NCI-H1930 (cell line): ENCODE results near the gene VWA1.
A peak's percentile ranks its signal among the peaks of the same experiment; 100 is the strongest.

Source experiments
- DNase-seq, 2 experiments: peaks; one replicate each; lab custom pipeline; 2025; lab: John Stamatoyannopoulos, UW

Gene VWA1, protein sequence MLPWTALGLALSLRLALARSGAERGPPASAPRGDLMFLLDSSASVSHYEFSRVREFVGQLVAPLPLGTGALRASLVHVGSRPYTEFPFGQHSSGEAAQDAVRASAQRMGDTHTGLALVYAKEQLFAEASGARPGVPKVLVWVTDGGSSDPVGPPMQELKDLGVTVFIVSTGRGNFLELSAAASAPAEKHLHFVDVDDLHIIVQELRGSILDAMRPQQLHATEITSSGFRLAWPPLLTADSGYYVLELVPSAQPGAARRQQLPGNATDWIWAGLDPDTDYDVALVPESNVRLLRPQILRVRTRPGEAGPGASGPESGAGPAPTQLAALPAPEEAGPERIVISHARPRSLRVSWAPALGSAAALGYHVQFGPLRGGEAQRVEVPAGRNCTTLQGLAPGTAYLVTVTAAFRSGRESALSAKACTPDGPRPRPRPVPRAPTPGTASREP

DNA sequence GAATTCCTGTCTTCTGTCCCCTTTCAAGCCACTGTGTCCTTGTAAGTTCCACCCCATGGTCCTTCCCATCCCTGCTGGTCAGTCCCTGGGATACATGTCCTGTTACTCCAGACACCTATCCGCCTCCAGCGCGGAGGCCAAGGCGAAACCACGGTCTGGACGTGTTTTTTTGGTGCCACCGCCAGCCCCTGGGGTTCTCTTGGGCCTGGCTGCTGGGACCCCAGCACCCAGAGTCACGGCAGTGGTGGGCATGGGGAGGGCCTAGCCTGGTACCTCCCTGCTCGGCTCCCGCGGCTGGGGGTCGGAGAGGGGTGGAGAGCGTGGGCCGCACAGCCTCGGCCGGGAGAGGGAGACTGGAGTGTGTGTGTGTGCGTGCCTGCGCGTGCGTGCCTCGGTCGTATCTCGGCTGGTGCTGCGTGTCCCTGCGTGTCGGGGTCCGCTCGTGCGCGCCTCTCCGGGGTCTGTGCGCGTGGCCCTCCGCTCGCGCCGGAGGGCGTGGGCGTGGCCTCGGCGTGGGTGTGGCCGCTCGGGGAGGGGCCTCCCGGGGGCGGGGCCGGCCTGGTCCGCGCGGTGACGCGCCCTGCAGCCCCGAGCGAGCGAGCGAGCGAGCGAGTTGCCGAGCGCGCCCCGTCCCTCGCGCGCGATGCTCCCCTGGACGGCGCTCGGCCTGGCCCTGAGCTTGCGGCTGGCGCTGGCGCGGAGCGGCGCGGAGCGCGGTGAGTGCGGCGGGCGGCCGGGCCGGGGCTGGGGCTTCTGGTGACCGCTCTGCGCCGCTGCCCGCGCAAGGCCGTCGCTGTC, at the start of gene VWA1:
VWA1 (plus strand) TSS at position 585 of the 798 bp plus-strand sequence; CDS start at position 644, 59 bp downstream.
- DNase-seq = peak; percentile 41 to 75

DNA sequence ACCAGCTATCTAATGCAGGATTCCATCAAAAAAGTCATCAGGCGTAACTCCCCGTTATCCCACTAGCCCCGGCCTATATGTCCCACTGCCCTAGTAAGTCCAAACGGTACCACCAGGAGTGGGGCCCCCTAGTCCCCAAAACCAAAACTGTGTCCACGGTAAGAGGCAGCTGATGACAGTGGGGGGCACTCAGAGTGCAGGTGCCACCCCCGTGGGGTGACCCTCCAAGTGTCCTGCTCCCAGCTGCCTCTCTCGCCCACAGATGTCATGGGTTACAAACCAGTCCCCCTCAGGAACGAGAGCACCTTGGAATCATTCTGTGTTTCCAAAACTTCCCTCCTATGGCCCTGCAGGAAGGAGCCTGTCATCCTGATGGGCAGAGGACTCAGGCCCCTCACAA, 49.6 kb upstream of the VWA1 start:
- no peak for DNase-seq

DNA sequence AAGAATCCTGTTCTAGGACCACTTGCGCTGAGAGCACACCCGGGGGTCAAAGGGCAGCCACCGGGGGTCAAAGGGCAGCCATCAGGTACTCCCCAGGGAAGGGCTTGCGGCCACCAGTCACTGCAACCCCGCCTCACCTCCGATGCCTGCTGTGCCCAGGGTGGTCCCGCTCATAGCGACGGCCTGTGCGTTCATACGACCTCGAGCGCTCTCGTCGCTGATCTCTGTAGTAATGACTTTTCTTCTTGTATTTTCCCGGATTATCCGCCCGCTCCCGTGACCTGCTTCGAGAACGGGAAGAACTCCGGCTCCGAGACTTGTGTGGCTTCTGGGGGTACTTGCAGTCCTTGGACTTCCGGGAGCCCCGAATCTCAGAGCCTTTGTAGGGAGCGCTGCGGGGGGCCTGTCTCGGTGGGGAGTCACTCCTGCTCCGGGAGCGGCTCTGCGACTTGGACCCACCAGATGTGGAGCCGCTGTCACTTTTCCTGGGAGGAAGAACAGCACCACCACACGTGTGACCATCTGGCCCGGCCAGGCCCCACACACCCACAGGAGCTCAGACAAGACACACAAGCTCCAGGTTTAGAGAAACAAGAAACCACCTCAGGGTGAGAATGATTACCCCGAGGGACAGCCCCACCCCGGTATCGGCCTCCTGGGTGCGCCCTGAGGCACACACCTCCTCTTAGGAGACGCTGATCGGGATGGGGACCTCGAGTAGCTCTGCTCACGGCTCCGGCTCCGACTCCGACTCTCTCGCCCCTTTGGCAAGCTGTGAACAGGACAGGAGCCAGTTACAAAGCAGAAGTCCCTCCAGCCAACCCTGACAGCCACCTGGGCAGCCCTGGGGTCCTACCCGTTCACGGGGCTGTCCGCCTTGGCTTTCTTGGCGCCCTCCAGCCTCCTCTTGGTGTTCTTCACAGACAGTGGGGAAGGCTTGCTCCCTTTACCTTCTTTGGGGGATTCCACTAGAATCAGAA, 48.1 kb upstream of the VWA1 start:
- DNase-seq = no peak

DNA sequence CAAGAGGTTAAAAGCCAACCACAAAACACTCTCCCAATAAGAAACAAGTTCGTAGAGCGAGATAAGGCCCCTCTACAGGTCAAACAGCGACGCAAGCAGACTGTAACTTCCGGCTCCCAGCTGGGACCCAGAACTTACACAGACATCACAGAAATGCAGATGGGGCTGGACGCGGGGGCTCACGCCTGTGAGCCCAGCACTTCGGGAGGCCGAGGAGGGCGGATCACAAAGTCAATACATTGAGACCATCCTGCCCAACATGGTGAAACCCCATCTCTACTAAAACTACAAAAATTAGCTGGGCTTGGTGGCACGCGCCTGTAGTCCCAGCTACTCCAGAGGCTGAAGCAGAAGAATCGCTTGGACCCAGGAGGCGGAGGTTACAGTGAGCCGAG, 47.4 kb upstream of the VWA1 start:
- DNase-seq = no peak

DNA sequence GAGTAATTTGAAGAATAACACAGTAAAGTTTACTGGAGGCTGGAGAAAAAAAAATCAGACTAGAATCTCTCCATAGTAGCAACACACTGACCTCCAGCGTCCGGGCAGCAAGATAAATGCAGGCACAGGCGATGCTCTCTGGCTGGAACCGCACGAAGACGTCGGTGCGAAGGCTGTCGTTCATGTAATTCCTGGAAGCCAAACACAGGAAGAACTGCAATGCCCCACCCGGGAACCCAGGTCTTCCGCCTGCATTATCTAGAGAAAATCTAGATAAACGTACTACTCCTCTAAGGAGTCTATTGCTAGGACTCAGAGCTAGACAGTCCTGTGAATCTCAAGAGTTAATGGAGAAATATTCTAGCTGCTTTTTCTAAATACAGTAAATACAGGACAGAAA, 44.8 kb upstream of the VWA1 start:
- no peak for DNase-seq

DNA sequence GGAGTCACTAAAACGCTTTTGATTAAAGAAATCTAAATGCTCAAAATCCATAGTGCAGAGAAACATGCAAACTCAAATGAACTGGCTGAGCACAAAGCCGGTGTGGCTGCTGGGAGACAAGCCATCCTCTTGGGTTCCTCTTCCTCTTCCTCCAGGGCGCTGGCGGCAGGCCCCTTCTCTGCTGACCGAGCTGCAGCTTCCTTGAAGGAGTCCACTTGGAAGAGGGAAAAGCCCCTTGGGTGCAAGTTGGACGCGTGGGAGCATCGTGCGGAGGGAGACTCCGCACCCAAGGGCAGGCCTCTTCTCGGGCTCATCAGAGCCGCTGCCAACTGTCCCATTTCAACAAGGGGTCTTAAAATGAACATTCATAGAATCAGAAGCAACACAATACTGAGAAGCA, 44.3 kb upstream of the VWA1 start:
- DNase-seq = no peak

DNA sequence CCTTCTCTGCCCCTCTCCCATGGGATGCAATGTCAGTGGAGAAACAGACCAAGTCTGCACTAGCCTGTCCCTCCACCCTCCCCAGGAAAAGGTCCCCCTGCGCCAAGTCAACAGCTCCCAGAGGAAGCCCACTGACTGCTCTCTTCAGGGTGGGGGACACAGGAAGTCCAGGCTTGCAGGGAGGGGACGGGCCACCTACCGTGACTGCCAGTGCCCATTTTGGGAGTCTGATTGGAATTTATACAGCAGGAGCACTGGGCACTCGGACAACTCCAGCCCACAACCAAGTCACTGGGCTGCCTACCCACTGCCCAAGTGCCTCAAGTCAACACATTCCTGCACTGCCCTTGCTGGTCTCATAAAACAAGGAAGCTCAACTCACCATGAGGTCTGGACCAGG, 42.5 kb upstream of the VWA1 start:
- no peak for DNase-seq

DNA sequence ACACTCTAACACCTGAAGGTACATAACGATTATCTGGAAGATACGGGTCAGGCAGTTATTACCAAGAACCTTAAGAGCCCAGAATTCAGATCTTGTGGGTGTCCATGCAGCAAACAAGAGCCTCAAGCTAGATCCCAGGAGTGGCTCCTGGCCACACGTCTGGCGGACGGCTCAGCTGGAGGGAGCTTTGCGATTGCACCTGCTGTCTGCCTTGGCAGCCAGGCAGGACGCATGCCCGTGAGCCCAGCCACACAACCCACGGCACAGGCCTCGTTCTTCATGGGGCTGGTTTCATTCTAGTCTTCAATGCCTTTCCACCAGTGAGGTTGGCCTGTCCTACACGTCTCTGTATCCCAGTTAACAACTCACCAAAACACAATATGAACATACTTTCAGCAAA, 42.1 kb upstream of the VWA1 start:
- no peak for DNase-seq

DNA sequence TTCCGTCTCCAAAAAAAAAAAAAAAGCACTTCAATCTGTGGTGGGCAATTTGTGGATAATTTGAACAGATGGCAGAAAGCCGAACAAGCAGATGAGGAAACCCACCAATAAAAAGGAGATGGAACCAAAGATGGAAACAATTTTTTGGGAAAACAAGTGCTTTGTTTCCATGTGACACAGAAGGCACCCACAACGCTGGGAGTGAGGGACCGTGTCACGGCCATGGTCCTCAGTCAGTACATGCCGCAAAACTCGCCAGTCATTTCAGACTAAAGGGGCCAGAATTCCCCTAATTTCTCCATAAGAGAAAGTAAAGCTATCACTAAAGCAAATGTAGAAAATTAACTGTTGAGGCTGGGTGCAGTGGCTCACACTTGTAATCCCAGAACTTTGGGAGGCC, 41.4 kb upstream of the VWA1 start:
- DNase-seq = no peak

DNA sequence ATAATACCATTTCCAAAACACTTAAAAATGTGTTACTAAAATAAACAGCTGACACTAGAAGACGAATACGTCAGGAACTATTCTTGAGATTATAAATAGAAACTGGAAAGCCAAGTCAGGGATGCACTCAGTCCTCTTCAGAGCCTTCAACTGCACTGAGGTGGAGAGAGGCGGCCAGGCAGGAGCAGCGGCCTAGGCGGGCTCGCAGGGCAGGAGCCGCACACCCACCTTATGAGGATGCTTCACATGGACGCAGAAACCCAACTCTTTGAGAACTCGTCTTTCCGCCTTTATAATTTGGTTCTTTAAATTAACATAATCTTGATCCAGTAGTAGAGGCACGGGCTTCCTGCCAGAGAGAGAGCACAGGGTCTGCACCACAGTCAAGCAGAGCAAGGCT, 40.3 kb upstream of the VWA1 start:
- DNase-seq = no peak

DNA sequence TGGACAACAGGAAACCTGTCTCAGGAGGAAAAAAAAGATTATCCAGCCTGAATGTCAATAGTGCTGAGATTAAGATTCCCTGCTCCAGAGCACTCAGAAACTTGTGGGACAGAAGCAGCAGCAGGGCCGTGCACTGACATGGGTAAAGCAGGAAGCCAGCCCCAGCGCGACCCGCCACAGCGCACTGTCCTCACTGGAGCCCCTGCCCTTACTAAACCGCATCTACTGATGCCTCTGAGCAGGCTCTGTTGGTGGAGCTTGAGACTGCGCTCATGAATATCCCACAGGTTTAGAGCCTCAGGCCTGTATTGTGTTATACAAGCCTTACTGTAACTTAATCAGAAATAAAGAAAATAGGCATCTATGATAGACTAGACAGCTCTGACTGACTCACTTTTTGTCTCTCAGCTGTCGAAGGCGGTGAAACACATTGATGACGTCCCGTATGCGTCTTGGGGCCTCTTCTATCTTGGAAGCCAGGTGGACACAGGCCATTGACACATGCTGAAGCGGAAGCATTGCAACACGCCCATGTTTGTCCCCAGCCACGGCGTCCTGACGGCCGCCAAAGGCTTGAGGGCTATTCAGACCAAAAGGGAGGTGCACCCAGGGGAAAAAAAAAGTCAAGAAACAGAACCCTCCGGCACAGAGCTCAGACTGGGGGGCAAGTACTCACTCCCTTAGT, 37.5 kb upstream of the VWA1 start:
- no peak for DNase-seq

DNA sequence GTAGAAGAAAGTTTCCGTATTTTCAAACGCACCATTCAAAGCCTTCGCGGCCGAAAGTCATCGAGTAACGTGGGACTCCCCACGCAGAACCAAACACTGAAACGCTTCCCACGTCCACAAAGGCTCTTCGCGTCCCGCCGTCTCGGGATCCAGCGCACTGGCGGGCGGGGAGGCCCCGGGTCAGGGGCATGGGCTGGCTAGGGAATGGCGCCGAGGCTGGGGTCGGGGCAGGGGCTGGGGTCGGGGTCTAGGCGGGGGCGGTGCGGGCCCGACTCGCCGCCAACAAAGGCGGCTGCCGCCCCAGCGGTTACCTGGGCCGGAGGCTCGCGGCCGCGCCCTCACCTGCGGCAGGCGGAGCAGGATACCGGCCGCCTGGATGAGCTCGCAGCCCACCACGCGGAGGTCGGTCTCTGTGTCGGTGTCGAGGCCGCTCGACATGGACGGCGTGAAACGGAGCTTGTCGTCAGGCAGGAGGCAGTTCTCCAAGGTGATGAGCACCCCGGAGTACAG, 36.8 kb upstream of the VWA1 start:
- no peak for DNase-seq

DNA sequence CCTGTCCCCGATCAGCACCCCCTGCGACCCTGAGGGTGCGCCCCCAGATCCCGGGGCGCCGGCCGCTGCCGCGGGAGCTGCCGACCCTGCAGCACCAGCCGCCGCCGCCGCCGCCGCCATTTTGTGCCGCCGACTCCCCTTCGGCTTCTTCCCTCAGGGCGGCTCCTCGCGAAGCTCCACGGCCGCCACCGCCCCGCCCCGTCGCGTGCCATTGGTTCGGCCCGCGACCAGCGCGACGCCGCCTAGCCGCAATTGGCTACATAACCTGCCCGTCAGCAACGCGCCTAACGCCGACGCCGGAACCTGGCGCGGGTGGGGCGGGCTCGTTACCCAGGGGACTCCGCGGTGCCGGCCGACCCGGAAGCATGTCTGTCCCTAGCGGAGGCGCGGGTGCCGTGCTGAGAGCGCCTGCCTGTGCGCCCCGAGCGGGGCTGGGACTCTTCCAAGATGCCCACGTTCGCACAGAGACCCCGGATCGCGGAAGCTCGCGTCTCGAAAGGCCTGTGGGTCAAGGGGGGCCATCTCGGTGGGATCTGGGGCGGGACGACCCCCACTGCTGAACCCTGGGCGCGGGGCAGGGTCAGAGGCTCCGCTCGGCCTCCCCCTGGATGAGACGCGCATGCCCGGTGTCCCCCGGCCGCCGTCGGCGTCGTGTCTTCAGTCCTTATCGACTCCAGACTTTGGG, 36.2 kb upstream of the VWA1 start, which contains the start of gene CCNL2:
CCNL2 (minus strand) TSS at position 149 of the 685 bp plus-strand sequence; CDS start at position 120, 29 bp downstream.
- DNase-seq = peak; percentile 92 to 98

DNA sequence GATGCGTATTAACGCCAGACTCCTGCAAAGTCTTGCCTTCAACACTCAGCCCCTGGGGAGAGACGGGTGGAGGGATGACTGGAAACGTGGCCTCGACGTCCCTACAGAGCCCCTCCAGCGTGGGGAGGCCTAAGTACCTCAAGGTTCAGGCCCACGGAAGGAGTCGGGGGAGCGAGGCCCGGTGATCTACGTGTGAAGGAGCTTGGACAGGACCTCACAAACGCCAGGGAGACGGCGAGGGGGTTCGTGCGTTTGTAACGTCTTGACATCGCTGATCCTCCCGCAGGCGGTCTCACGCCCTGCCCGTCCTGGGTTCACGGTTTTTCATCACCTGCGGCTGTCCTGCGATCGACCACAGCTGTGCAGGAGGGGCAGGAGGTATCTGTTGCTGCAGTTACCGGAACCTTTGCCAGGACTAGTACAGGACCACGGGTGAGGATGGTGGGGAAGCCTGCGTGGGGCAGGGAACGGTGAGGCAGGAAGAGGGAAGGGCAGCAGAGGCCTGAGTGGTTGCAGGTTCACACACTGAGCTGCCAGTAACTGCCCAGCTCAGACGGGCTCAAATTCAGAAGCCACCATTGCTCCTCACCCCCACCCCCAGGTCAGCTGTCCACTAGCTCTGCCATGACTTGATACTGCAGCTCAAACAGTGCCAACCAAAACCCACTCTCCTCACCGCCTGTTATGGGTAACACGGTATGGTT, 35.5 kb upstream of the VWA1 start:
- DNase-seq = no peak

DNA sequence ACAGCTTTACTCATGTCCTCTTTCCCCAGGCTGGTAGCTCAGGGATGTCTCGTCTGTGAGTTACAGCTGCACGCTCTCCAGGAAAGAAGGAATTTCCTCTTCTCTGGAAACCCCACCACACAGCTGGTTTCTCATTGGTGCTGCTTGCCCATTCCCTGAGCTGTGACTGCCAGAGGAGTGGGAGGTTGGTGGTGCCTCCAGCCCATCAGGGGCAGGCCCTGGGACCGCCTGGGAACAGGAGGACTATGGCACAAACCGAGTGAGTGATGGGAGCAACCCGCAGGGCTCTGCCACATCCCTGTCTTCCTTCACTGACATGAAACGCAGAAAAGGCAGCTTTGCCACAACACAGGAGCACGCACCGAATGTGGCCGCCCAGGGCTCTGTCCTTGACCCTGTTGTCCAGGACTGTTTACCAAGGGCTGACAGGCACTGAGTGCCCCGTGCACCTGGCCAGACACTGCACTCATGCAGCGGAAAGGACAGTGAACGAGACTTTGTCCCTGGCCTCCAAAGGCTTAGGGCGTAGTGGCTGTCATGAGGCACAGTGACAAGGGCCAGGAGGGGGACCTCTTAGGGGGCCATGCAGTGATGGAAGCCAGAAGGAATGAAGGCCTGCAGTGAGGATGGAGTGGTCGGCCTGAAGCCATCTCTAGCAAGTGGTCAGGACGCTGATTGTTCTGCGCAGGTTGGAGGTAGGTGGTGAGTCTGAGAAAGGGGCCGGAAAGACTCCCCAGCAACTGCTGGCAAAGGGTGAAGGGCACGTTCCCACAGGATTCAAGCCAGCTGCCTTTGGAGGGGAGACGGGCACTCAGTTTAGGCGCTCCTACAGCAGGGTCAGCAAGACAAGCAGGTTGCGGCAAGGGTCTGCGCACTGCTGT, 34.7 kb upstream of the VWA1 start:
- DNase-seq = no peak

DNA sequence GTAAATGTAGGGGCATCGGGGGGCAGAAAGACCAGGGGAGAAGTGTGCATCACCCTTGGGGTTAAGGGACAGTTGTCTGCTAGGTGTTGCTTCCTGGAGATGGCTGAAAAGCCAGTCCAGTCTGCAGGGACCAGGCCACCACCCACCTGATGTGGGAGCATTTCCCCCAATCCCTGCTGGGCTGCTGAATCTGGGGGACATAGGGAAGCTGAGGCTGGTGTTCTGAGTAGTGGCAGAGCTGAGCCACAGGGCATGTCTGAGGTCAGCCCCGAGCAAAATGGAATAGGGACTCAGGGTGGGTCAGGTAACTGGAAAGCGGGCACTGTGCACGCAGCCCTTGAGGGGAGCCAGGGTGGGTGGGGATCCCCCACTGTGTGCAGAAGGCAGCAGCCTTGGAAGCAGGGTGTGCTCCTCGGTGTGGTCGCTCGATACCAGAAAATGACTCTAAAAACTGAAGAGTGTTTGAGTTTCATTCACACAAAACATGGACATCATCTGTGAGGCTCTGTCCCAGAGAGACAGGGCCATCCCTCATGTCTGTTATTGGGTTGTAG, 34.0 kb upstream of the VWA1 start:
- no peak for DNase-seq

DNA sequence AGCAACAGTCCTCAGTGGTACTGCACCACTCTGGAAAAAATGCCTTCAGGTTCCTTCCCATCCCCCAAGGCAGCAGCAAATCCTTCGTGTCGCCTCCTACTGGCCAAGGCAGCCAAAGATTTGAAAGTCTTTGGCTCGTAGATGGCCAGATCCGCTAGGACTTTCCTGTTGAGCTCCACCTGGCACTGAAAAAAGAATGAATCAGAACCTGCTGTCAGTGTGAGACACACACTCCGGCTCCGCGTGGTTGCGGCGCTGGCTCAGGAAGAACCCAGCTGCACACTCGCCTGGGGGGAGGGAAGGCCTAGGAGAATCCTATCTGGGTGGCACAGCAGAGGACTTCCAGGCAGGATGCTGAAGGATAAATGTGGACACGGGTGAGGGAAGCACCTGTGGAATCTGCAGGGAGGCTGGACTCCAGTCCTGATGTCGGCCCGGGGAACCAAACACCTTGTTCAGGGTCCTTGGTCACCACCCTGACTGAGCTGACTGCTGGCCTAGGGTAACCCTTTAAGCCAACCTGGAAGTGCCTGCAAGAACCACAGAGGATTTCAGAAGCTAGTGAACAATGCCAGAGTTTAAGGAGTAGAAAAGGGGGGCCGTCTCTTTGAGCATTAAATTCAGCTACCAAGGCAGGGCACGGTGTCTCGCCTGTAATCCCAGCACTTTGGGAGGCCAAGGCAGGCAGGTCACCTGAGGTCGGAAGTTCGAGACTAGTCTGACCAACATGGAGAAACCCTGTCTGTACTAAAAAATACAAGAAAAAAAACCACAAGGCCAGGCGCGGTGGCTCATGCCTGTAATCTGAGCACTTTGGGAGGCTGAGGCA, 33.2 kb upstream of the VWA1 start:
- DNase-seq = peak; percentile 20 to 21
